Measurements from ENCODE around the gene JPT1.
A peak's percentile ranks its signal among the peaks of the same experiment; 100 is the strongest.
"Not testable (repeated sequence)": the region's sequence is repeated elsewhere in the genome, so short reads cannot be mapped to it uniquely, and the experiment has no call there.

The JPT1 gene

DNA sequence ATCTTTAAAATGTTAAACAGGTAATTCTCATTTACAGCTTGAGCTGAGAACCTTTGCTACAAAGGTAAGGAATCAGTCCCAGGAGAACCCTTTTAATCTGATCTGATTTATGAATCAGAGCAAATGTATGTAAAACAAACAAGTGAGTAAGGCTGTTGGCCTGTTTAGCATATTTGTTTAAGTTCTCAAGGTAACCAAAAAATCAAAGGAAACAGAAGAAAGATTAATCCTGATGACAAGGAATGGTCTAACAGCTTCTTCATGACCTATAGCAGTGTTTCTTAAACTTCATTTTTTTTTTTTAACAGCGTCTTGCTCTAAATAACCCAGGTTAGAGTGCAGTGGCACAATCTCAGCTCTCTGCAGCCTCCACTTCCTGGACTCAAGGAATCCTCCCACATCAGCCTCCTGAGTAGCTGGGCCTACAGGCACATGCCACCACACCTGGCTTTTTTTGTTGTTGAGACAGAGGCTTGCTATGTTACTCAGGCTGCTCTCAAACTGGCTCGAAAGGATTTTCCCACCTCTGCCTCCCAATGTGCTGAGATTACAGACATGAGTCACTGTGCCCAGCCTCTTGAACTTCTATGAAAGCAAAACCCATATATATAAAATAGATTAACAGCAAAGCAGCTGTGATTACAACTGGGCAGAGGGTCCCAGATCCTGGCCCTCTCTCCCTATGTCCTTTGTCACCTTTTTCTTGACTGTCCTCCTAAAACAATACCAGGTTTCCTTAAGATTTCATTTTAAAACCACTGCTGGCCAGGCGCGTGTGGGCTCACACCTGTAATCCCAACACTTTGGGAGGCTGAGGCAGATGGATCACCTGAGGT, 5.1 kb upstream of the JPT1 start:
- FAIRE-seq (no peak), DNase-seq (ENCODE audit: extremely low spot score, insufficient read length, low read depth) (no peak)

DNA sequence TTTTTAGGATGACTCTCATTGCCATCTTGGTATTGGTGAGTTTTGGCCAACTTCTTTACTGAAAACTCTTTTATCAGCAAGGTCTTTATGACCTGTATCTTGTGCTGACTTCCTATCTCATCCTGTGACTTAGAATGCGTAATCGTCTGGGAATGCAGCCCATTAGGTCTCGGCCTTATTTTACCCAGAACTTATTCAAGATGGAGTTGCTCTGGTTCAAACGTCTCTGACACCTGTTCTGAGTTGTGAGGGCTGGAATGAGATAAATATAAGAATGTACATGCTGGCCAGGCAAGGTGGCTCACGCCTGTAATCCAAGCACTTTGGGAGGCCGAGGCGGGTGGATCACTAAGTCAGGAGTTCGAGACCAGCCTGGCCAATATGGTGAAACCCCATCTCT, 4.2 kb upstream of the JPT1 start:
- FAIRE-seq; DNase-seq (ENCODE audit: extremely low spot score, insufficient read length, low read depth): not testable (repeated sequence)

DNA sequence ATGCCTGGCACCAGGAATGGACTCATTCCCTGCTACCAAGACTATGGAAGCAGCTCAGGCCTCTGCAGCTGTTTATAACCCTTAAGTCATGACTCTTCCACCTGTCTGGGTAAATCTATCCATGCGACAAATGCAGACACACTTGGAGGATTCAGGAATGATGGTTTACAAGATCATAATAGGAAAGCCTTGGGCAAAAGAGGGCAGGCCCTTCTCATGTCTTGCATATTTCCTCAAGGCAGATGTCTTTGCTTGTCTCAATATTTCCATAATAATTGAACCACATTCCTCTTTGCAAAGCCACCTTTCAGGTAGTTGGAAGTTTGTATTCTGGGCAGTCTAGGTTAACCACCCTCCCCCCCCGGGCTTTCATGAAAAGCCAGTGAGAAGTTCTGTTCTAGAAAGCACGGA, 884 bp upstream of the JPT1 start:
- FAIRE-seq (no peak), DNase-seq (ENCODE audit: extremely low spot score, insufficient read length, low read depth) (no peak)

DNA sequence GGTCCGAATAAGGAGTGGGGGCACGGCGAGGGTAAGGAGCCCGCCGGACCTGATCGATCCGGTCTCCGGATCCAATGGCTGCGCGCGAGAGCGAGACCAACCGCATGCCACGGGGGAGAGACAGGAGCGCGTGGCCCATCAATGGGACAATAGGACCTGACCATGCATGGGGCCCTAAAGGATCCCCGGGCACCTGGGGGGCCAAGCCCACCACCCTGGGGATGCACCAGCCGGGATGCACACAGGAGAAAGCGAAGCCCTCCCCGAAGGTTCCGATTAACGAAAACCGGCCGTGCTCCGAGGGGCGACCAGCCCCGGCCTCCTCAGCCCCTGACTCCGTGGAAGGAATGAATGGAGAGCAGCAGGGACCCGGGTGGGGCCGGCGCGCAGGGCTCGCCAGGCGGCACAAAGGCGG, 525 bp downstream of the JPT1 start:
- FAIRE-seq (no peak), DNase-seq (ENCODE audit: extremely low spot score, insufficient read length, low read depth) (no peak)

DNA sequence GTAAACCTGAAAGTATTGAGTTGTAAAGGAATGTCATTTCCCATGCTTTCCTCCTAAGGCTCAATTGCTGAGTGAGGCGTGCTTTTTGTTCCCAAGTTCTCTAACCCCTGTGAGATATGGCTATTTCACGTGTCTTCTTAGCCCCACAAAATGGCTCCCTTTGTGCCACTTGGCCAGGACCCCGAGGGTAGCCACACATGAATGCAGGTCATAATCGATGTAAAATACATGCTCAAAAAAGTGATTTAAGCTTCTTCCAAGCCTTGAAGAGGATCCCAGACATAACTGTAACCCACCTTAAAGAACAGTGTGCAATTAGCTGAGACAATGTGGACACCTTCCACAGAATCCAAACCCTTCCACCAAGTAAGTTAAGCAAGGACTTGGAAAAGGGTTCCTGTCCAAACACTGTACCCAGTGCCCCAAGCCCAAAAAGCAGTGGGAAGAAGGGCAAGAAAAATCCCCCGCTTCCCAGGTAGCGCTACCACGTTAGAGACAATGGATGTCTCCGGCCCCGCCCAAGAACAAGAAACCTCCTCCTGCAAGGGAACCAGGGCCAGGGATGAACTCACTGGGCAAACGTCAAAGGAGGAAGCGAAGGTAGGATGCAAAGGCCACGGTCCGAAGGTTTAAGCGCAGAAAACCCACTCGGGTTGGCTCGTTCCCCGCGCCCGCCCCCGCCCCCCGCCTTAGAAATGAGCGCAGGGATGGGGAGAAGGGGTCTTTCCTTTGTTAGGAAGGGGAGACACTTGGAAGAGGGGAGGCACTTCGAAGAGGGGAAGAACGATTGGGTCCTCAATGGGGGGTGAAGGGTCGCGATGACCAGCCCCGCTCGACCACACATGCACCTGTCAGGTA, 1.2 kb downstream of the JPT1 start:
- FAIRE-seq: peak; percentile 58
- no peak for DNase-seq (ENCODE audit: extremely low spot score, insufficient read length, low read depth)

DNA sequence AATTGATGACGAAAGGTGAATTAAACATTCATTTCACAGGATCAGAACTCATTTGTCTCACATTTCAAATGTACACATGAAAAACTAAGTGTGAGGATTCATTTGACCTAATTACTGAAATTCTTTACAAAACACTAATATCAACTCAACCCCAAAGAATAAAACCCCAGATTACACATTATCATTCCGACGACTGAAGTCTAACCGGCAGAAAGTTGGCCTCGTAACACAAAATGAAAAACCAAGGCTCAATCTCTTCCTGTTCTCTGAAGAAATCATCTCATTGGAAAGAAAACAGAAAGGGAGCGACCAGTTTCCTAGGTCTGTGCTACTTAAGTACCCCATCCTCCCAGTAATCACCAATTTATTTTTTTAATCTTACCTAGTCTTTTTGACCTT, 1.8 kb downstream of the JPT1 start:
- DNase-seq (ENCODE audit: extremely low spot score, insufficient read length, low read depth): no peak
- FAIRE-seq: no peak

DNA sequence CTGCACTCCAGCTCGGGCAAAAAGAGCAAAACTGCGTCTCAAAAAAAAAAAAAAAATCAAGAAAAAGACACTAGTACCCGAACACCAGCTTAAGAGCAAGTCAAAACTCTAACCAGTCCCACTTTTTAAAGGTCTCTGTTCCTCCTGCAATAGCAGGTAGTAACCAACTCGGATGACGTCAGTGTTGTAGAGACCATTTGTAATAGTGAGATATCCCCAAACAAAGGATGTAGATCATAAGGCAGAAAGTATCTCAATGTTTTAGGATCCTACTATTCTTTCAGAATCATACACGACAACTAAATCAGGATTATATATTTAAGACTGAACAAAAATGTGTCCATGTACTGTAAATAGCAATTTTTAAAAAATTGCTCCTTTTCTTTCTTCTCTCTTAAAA, 2.4 kb downstream of the JPT1 start:
- FAIRE-seq (no peak), DNase-seq (ENCODE audit: extremely low spot score, insufficient read length, low read depth) (no peak)

DNA sequence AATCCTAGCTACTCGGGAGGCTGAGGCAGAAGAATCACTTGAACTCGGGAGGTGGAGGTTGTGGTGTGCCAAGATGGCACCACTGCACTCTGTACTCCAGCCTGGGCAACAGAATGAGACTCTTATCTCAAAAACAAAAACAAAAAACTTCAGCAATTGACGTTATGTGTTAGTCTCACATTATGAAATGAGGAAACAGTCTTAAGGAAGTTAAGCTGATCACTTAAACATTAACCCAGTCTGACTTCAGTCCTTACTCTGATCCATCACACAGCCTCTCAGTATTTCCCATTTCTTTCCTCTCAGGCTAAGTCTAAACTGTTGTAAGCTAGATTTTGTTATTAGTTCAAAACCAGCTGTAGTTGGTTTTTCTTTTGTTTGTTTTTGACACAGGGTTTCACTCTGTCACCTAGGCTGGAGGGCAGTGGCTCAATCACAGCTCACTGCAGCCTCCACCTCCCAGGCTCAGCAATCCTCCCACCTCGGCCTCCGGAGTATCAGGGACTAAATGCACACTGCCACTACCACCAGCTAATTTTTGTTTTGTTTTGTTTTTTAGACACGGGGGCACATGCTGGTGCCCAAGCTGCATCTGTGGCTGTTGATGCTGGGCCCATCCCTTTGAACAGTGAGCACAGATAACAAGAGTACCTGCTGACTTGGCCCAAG, 6.3 kb downstream of the JPT1 start:
- no peak for FAIRE-seq

DNA sequence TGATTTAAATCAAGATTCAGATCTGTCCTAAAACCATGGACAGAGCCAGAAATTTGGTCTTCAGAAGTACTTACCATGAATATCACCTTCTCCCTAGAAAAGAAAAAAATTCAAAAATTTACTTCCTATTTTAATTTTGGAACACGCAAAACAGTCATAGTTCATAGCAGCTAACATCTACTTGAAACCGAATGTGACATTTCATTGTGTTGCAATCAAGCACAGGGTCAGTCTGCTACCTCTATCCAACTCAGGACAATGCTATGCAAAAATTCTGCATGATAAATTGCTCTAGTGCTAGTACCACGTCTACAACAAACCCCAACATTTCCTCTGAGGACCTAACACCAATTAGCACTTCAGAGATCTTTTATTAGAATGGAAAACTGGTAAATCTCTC, 7.7 kb downstream of the JPT1 start:
- DNase-seq (ENCODE audit: extremely low spot score, insufficient read length, low read depth) (no peak), FAIRE-seq (no peak)

More for the DNA sequence above, 6.3 kb downstream of the JPT1 start:
- DNase-seq (ENCODE audit: extremely low spot score, insufficient read length, low read depth): no peak

DNA sequence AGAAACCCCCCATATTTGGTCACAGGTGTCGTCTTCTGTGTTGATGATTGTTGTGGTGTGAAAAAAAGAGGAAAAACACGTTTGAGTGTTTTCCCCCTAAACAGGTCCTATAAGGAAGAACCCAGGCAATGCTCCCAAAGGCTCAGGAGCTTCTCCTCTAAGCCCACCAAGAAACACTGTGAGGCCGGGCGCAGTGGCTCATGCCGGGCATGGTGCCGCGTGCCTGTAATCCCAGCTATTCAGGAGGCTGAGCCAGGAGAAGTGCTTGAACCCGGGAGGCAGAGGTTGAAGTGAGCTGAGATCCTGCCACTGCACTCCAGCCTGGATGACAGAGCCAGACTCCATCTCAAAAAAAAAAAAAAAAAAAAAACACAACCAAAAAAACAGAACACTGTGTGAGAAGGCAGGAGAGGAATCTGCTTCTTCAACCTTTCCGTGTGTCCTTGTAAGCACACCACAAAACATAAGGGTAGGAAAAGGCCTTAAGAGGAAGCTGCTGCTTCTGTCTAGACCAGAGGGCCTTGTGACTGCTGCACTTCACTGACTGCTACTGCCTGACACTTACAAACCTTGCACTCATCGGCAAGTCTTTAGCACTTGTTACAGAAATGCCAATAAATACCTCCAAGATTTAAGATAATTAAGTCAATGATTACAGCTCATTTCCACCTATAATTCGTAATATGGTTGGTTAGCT, 9.3 kb downstream of the JPT1 start:
- DNase-seq (ENCODE audit: extremely low spot score, insufficient read length, low read depth): no peak
- FAIRE-seq: no peak

DNA sequence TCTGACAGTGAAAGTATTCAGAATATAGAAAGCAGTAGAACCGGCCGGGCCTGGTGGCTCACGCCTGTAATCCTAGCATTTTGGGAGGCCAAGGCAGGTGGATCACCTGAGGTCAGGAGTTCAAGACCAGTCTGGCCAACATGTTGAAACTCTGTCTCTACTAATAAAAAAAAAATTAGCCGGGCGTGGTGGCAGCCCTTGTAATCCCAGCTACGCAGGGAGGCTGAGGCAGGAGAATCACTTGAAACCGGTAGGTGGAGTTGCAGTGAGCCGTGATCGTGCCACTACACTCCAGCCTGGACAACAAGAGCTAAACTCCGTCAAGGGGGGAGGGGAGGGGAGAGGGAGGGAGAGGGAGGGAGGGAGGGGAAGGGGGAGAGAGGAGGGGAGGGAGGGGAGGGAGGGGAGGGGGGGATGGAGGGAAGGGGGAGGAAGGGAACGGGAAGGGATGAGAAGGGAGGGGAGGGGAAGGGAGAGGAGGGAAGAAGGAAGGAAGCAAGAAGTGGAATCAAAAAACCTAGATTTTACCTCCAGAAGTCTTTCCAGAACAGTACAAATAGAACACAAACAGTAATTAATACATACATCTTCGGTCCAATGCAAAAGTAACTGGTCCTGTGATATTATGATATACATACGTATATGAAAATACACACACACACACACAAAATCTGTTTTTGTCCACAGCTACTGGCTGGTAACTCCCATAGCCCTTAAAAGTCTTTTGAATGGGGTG, 11.9 kb downstream of the JPT1 start:
- DNase-seq (ENCODE audit: extremely low spot score, insufficient read length, low read depth) (no peak), FAIRE-seq (no peak)

DNA sequence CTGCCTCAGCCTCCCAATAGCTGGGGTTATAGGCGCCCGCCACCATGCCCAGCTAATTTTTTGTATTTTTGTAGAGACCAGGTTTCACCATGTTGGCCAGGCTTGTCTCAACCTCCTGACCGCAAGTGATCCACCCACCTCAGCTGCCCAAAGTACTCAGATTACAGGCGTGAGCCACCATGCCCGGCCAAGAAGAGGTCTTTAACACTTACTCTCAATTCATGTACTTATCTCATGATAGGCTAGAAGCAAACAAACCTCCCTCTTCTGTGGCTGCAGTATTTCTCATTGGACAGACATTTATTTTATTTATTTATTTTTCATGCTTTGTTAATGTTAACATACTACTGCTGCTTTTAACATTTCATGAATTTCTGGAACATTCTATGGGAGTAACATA, 15.8 kb downstream of the JPT1 start:
- FAIRE-seq (no peak), DNase-seq (ENCODE audit: extremely low spot score, insufficient read length, low read depth) (no peak)

DNA sequence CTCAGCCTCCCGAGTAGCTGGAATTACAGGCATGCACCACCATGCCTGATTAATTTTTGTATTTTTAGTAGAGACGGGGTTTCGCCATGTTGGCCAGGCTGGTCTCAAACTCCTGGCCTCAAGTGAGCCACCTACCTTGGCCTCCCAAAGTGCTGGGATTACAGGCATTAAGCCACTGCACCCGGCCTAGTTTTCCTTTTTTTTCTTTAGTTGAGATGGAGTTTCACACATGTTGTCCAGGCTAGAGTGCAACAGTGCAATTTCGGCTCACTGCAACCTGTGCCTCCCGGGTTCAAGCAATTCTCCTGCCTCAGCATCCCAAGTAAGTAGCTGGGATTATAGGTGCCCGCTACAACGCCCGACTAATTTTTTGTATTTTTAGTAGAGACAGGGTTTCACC, 16.6 kb downstream of the JPT1 start:
- FAIRE-seq; DNase-seq (ENCODE audit: extremely low spot score, insufficient read length, low read depth): not testable (repeated sequence)

DNA sequence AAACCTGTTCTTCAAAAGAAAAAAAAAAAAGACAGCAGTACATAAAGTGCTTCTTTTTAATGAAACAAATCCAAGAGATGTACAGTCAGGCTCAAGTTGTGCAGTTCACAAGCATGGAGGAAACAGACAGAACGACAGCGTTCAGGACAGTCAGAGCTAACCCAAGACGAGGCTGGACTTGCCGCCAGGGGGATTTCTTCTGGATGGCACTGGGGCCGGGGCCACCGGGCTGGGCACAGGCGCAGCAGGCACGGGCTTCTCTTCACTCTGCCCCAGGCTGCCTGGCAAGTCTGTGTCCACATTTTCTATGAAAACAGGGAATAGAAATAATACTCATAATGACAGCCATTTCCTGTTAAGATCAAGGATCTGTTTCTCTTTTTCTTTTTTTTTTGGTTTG, 18.4 kb downstream of the JPT1 start:
- no peak for FAIRE-seq
- DNase-seq (ENCODE audit: extremely low spot score, insufficient read length, low read depth): no peak

DNA sequence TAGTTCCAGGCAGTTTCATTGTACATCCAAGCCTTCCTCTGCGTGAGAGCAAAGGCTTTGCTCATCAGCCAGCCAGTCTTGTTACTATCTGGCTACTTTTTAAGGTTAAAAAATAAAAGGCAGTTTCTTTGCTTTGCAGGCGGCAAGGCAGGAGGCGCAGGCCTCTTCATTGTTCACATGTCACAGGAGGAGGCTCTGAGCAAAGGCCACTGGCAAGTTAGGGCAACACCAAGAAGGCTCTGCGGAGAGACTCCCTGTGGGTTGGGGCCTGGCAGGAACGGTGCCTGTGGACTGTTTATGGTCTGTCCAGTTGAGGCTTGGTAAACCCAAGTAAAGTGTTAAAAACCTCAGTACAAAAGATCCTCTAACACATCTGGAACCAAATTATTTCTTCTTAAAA, 18.9 kb downstream of the JPT1 start:
- FAIRE-seq (no peak), DNase-seq (ENCODE audit: extremely low spot score, insufficient read length, low read depth) (no peak)

DNA sequence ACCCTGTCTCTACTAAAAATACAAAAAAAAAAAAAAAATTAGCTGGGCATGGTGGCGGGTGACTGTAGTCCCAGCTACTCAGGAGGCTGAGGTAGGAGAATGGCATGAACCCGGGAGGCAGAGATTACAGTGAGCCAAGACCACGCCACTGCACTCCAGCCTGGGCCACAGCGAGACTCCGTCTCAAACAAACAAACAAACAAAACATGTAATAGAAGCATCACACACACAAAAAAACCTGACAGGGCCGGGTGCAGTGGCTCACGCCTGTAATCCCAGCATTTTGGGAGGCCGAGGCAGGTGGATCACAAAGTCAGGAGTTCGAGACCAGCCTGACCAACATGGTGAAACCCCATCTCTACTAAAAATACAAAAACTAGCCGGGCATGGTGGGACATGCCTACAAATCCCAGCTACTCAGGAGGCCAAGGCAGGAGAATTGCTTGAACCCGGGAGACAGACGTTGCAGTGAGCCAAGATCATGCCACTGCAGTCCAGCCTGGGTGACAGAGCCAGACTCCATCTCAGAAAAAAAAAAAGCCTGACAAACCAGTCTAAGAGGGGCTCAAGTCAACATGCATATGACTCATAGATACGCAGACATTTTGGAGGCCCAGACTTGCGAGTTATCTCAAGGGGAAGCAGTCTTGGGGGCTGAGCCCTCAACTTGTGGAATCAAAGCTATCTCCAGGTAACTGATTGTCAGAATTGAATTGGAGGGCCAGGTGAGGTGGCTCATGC, 20.5 kb downstream of the JPT1 start:
- DNase-seq (ENCODE audit: extremely low spot score, insufficient read length, low read depth); FAIRE-seq: not testable (repeated sequence)

DNA sequence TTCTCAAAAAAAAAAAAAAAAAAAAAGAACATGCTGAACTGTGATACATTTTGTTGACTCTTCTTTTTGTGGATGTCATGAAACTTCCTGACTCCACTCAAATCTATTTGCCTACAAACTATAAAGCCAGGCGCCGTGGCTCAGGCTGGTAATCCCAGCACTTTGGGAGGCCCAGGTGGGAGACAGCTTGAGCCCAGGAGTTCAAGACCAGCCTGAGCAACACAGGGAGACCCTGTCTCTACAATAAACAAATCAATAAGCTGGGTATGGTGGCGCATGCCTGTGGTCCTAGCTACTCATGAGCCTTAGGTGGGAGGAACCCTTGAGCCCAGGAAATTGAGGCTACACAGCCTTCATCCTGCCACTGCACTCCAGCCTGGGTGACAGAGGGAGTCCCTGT, 21.3 kb downstream of the JPT1 start:
- FAIRE-seq (no peak), DNase-seq (ENCODE audit: extremely low spot score, insufficient read length, low read depth) (no peak)

DNA sequence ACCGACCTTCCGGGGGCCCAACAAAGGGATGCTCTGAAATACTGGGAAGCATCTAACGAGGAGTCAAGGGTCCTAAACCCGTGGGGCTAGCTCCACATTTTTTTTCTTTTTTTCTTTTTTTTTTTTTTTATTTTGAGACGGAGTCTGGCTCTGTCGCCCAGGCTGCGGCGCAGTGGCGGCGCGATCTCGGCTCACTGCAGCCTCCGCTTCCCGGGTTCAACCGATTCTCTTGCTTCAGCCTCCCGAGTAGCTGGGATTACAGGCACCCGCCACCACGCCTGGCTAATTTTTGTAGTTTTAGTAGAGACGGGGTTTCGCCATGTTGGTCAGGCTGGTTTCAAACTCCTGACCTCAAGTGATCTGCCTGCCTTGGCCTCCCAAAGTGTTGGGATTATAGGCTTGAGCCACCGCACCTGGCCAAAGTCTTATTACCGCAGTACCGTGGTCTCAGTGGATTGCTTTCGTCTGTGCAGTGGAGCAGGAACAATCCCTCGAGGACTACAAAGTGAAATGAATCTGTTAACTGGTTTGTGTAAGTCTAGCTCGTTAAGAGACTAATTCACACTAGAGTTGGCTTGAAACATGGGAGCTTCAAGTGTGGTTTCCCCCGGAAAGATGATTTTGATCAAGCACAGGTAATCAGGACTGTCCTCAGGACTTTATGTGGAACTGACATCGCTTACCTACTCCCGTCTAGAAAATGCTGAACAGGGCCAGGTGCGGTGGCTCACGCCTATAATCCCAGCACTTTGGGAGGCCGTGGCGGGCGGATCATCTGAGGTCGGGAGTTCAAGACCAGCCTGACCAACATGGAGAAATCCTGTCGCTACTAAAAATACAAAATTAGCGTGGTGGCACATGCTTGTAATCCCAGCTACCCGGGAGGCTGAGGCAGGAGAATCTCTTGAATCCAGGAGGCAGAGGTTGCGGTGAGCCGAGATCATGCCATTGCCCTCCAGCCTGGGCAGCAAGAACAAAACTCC, 22.0 kb downstream of the JPT1 start:
- not testable (repeated sequence) for DNase-seq (ENCODE audit: extremely low spot score, insufficient read length, low read depth); FAIRE-seq

Measured in GM18507 (cell line).